Measurements from ENCODE around the gene PUSL1. TPM values are rescaled to one million over a fixed set of nuclear protein-coding genes. Genes with fewer than 3 reads are reported as not detected.

PUSL1 gene
- total and polyA plus RNA-seq, 2 donors: 10.0 to 12.5 TPM

DNA sequence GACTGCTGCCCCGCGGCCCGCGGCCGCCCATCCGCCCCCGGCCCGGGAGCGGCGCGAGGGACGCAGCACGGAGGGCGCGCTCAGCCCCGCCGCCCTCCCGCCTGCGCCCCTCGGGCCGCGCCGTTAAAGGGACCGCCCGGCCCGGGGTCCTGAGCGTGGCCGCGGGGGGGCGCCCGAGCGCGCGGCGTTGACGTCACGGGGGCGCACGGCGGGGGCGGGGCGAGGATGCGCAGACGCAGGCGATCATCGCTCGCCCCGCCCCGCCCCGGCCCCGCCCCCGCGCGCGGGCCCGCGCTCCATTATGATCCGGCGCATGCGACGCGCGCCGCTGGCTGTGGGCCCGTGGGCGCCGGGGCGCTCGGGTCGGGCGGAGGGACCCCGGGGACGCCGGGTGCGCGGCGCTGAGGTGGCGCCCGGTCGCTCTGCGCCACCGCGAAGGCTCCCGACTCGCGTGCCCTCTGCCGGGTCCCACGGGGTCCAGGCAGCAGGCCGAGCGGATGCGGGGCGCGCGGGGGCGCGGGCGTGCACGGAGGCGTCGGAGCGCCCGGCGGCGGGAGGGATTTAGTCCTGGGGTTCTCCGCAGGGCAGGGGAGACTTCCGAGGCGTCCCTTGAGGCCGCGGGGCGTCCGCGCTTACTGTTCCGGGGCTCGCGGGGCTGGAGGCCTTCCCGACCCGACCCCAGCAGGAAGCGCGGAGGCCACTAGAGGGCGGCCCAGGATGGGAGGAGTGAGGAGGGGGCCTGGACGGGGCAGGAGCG is 41.0 kb downstream of the PUSL1 start, which contains the start of gene DVL1:
Gene DVL1 (minus strand): TSS at position 163 of the 757 bp plus-strand sequence. CDS start 353 bp downstream, outside the sequence.
- under 1% methylated on average over 122 of the region's 122 CpGs for WGBS
- peak; percentile 34 to 85 (median 61) for DNase-seq (ENCODE audit: low read depth in 6 of 9, low spot score in 9 of 9)
- Histone ChIP-seq H3K4me1 (ENCODE audit: control insufficient read depth in 2 of 2, insufficient read depth in 2 of 2, low read length in 2 of 2) (peaks cover 0 to 14% of the 10 kb centered on the region in 2 donors), H3K36me3 (ENCODE audit: control insufficient read depth in 2 of 2, insufficient read depth in 2 of 2, low read length in 1 of 2) (no peaks in the 10 kb centered on the region), H3K27me3 (ENCODE audit: control insufficient read depth in 2 of 2, insufficient read depth in 1 of 2, low read length in 1 of 2) (peaks cover 30 to 44% of the 10 kb centered on the region in 2 donors), H3K4me3 (ENCODE audit: low read length in 2 of 2) (peak within 1 kb of the TSS; percentile 49 to 92), H3K27ac (ENCODE audit: low read depth in 1 of 2, low read length in 1 of 2) (peak within 1 kb of the TSS; percentile 47 to 91), H3K9me3 (ENCODE audit: control insufficient read depth in 2 of 2, insufficient read depth in 1 of 2, low read length in 1 of 2) (peaks cover 0 to 4% of the 10 kb centered on the region in 2 donors)

DNA sequence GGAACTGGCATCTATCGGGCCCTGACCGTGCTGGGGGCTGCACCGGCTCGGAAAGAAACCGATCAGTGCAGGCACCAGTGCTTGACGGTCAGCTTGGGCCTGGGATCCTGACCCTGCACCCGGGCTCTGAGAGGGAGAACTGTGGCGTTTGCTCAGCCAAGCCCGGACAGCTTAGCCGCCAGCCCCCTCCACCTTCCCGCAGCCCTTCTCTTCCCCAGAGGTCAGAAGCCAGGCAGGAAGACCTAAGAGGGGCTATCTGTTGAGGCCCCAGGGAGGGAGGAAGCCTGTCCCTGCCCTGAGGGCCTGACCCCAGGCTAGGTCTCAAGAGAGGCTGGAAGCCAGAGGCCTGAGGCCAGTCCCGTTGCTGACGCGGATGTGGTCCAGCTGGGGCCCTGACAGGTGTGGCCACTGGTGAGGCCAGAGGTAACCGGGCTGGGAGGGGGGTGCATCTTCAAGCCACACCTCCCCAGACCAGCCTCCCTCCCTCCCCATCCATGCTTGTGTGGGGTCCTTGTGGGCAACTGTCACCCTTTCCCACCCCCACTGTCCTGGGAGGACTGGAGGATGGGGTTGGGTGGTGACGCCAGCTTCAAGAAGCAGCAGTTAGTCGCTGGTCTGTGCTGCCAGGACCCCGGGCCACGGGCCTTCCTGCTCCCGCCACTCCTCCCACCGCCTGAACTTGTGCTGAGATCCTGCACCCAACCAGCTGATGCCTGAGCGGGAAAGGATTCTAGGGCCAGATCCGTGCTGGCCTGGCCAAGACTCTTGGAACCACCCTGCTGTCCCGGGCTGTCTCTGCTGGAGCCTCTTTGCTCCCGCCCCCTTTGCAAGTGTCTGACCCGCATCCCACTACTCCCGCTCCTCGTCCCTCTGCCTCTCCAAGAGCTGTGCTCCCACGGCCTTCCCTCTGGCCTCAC is 43.4 kb downstream of the PUSL1 start:
- no peak for DNase-seq (ENCODE audit: low read depth in 6 of 9, low spot score in 9 of 9)
- Histone ChIP-seq H3K9me3 (ENCODE audit: control insufficient read depth in 2 of 2, insufficient read depth in 1 of 2, low read length in 1 of 2) (peaks cover 0 to 4% of the 10 kb centered on the region in 2 donors), H3K27me3 (ENCODE audit: control insufficient read depth in 2 of 2, insufficient read depth in 1 of 2, low read length in 1 of 2) (peaks cover 54 to 67% of the 10 kb centered on the region in 2 donors), H3K27ac (ENCODE audit: low read depth in 1 of 2, low read length in 1 of 2) (no peak overlapping the region), H3K4me1 (ENCODE audit: control insufficient read depth in 2 of 2, insufficient read depth in 2 of 2, low read length in 2 of 2) (peaks cover 0 to 14% of the 10 kb centered on the region in 2 donors), H3K36me3 (ENCODE audit: control insufficient read depth in 2 of 2, insufficient read depth in 2 of 2, low read length in 1 of 2) (no peaks in the 10 kb centered on the region), H3K4me3 (ENCODE audit: low read length in 2 of 2) (no peak overlapping the region)
- WGBS: 86% methylated on average over 29 of the region's 29 CpGs

DNA sequence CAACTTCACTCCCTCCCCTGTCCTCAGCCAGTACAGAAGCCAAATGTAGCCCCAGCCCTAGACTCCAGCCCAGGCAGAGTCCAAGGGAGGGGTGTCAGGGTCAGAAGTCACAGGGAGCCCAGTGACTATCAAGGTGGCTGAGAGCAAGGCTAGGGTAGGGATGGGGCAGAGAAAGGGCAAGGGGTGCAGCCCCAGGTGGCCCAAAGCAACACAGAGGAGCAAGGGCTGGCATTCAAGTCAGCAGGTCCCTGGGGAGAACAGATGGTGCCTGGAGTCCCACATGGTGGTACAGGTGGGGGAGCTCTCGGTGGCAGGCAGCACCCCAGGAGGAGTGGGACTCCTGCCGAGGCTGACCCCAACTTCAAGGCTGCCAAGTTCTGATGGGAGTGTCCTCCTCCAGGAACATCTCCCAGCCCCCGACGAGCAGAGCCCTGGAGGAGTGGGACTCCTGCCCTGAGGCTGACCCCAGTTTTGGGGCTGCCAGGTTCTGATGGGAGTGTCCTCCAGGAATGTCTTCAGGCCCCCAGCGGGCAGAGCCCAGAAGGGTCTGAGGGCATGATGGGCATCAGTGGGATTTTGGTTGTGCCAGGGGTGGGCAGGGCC is 44.5 kb downstream of the PUSL1 start:
- peaks cover 0 to 12% of the 10 kb centered on the region in 2 donors for H3K4me1 ChIP-seq (ENCODE audit: control insufficient read depth in 2 of 2, insufficient read depth in 2 of 2, low read length in 2 of 2)
- DNase-seq (ENCODE audit: low read depth in 6 of 9, low spot score in 9 of 9): no peak
- no peak overlapping the region for H3K4me3 ChIP-seq (ENCODE audit: low read length in 2 of 2)
- peaks cover 64 to 74% of the 10 kb centered on the region in 2 donors for H3K27me3 ChIP-seq (ENCODE audit: control insufficient read depth in 2 of 2, insufficient read depth in 1 of 2, low read length in 1 of 2)
- peaks cover 0 to 4% of the 10 kb centered on the region in 2 donors for H3K9me3 ChIP-seq (ENCODE audit: control insufficient read depth in 2 of 2, insufficient read depth in 1 of 2, low read length in 1 of 2)
- no peak overlapping the region for H3K27ac ChIP-seq (ENCODE audit: low read depth in 1 of 2, low read length in 1 of 2)
- H3K36me3 ChIP-seq (ENCODE audit: control insufficient read depth in 2 of 2, insufficient read depth in 2 of 2, low read length in 1 of 2): no peaks in the 10 kb centered on the region
- WGBS: 34% methylated on average over 5 of the region's 5 CpGs

DNA sequence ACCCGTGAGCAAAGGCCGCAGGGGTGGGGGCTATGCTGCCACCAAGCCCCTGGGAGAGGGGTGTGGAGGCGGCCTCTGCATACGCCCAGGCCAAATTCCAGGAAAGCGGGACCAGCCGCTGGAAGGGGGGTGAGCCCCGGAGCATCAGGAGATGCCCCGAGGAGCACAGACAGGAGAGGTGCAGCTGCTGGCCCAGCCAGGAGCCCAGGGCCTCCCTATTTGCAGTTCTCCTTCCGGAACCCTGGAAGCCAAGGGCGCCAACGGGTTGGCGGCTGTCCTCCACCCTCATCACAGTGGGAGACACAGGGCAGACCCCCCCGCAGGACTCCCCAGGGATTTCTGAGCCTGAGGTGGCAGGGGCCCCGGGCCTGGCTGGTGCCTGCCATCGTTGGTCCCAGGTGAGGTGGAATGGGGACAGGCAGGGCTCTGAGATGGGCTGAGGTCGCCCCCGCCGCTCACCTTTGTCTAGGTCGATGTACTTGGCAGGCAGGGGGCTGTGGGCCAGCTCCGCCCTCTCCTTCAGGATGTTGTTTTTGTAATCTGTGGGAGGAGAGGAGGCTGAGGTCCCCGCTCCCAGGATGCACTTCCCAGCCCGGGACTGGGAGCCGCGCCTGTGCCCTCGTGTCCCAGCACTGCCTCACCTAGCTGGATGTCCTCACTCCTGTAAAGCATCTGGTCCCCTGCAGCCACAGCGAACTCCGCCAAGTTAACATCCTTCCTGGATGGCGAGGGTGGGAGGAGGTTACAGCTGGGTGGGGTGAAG is 45.2 kb downstream of the PUSL1 start:
- H3K9me3 ChIP-seq (ENCODE audit: control insufficient read depth in 2 of 2, insufficient read depth in 1 of 2, low read length in 1 of 2): peaks cover 0 to 4% of the 10 kb centered on the region in 2 donors
- no peaks in the 10 kb centered on the region for H3K36me3 ChIP-seq (ENCODE audit: control insufficient read depth in 2 of 2, insufficient read depth in 2 of 2, low read length in 1 of 2)
- 27% methylated on average over 28 of the region's 28 CpGs for WGBS
- H3K27me3 ChIP-seq (ENCODE audit: control insufficient read depth in 2 of 2, insufficient read depth in 1 of 2, low read length in 1 of 2): peaks cover 70 to 75% of the 10 kb centered on the region in 2 donors
- peaks cover 0 to 11% of the 10 kb centered on the region in 2 donors for H3K4me1 ChIP-seq (ENCODE audit: control insufficient read depth in 2 of 2, insufficient read depth in 2 of 2, low read length in 2 of 2)
- no peak for DNase-seq (ENCODE audit: low read depth in 6 of 9, low spot score in 9 of 9)
- H3K4me3 ChIP-seq (ENCODE audit: low read length in 2 of 2): no peak overlapping the region
- H3K27ac ChIP-seq (ENCODE audit: low read depth in 1 of 2, low read length in 1 of 2): no peak overlapping the region

DNA sequence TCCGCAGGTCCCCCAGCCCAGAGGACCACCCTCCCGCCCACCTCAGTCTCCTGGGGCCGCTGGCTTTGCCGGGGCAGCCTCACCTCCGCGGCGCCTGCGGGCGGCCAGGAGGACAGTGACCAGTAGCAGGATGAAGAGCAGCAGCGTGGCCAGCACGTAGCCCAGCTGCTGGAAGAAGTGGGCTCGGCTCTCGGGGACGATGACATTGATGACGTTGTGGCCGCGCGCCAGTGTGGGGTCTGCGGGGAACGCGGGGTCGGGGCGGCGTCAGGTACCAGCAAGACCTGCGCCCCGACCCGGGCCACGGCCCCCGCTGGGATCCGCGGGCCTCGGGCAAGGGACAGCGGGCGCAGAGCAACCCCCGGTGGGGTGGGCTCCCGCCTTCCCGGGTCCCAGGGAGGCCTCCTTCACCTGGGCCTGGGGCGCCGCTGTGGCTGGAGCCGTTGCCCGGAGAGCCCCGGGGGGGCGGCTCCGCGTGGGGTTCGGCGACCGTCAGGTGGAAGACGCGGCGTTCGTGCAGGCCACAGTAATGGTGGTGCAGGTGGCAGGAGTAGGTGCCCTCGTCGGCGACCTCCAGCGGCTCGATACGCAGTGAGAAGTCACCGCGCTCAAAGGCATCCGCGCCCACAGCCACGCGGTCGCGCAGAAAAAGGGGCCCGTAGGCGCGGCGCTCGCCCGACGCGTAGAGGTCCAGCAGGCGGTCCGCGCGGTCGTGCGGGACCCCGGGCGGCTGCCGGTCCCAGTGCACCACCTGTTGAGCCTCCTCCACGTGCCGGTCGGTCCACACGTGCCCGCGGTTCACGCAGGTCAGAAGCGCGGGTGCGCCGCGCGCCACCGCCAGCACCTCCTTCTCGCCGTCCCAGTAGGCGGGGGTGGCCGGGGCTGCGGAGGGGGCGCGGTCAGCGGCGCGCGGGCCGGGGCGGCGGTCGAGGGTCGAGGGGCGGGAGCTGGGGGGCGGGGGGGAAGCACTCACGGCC is 46.2 kb downstream of the PUSL1 start:
- Histone ChIP-seq H3K9me3 (ENCODE audit: control insufficient read depth in 2 of 2, insufficient read depth in 1 of 2, low read length in 1 of 2) (peaks cover 0 to 4% of the 10 kb centered on the region in 2 donors), H3K27me3 (ENCODE audit: control insufficient read depth in 2 of 2, insufficient read depth in 1 of 2, low read length in 1 of 2) (peaks cover 75 to 83% of the 10 kb centered on the region in 2 donors), H3K4me1 (ENCODE audit: control insufficient read depth in 2 of 2, insufficient read depth in 2 of 2, low read length in 2 of 2) (peaks cover 0 to 20% of the 10 kb centered on the region in 2 donors), H3K4me3 (ENCODE audit: low read length in 2 of 2) (no peak overlapping the region), H3K36me3 (ENCODE audit: control insufficient read depth in 2 of 2, insufficient read depth in 2 of 2, low read length in 1 of 2) (no peaks in the 10 kb centered on the region), H3K27ac (ENCODE audit: low read depth in 1 of 2, low read length in 1 of 2) (no peak overlapping the region)
- WGBS: 9% methylated on average over 116 of the region's 116 CpGs
- no peak for DNase-seq (ENCODE audit: low read depth in 6 of 9, low spot score in 9 of 9)

DNA sequence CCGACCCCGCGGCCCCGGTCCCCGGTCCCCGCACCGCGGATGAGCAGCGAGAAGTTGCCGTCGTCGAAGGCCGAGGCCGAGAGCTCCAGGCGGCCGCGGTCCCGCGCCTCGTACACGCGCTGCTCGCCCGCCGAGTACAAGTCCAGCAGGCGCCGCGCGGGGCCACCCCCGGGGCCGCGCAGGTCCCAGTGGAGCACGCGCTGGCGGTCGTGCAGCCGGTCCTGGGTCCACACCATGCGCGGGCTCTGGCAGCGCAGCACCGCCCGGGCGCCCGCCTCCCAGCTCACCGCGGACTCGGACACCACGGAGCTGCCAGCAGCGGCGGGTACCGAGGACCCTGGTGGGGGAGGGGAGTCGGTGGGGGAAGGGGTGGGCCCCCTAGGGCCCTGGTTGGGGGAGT is 47.0 kb downstream of the PUSL1 start:
- no peaks in the 10 kb centered on the region for H3K36me3 ChIP-seq (ENCODE audit: control insufficient read depth in 2 of 2, insufficient read depth in 2 of 2, low read length in 1 of 2)
- H3K27me3 ChIP-seq (ENCODE audit: control insufficient read depth in 2 of 2, insufficient read depth in 1 of 2, low read length in 1 of 2): peaks cover 81 to 91% of the 10 kb centered on the region in 2 donors
- DNase-seq (ENCODE audit: low read depth in 6 of 9, low spot score in 9 of 9): no peak
- H3K9me3 ChIP-seq (ENCODE audit: control insufficient read depth in 2 of 2, insufficient read depth in 1 of 2, low read length in 1 of 2): peaks cover 0 to 4% of the 10 kb centered on the region in 2 donors
- no peak overlapping the region for H3K27ac ChIP-seq (ENCODE audit: low read depth in 1 of 2, low read length in 1 of 2)
- peaks cover 0 to 20% of the 10 kb centered on the region in 2 donors for H3K4me1 ChIP-seq (ENCODE audit: control insufficient read depth in 2 of 2, insufficient read depth in 2 of 2, low read length in 2 of 2)
- H3K4me3 ChIP-seq (ENCODE audit: low read length in 2 of 2): no peak overlapping the region
- 5% methylated on average over 52 of the region's 52 CpGs for WGBS

DNA sequence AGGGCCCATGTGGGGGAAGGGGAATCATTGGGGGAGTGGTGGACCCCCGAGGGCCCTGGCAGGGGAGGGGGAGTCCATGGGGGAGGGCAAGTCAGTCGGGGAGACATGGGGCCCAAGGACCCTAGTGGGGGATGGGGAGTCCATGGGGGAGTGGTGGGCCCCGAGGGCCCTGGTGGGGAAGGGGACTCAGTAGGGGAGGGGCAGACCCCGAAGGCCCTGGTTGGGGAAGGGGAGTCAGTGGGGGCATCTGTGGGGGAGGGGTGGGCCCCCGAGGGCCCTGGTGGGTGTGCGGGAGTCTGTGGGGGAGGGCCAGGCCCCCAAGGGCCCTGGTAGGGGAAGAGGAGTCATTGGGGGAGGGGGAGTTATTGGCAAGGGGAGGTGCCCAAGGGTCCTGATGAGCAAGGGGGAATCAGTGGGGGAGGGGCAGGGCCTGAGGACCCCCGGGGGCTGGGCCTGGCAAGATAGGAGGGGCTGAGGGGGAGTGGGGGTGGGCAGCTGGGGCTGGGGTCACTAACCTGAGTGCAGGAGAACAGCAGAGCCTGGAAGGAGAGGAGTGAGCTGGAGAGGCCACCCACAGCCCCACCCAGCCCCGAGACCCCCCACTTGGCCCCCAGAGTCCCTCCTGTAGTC is 47.9 kb downstream of the PUSL1 start:
- no peak for DNase-seq (ENCODE audit: low read depth in 6 of 9, low spot score in 9 of 9)
- Histone ChIP-seq H3K36me3 (ENCODE audit: control insufficient read depth in 2 of 2, insufficient read depth in 2 of 2, low read length in 1 of 2) (no peaks in the 10 kb centered on the region), H3K4me1 (ENCODE audit: control insufficient read depth in 2 of 2, insufficient read depth in 2 of 2, low read length in 2 of 2) (peaks cover 0 to 20% of the 10 kb centered on the region in 2 donors), H3K9me3 (ENCODE audit: control insufficient read depth in 2 of 2, insufficient read depth in 1 of 2, low read length in 1 of 2) (peaks cover 0 to 4% of the 10 kb centered on the region in 2 donors), H3K27me3 (ENCODE audit: control insufficient read depth in 2 of 2, insufficient read depth in 1 of 2, low read length in 1 of 2) (peaks cover 83 to 99% of the 10 kb centered on the region in 2 donors), H3K4me3 (ENCODE audit: low read length in 2 of 2) (no peak overlapping the region), H3K27ac (ENCODE audit: low read depth in 1 of 2, low read length in 1 of 2) (no peak overlapping the region)
- 64% methylated on average over 8 of the region's 8 CpGs for WGBS
